BLaER1 (cell line): ENCODE measurements around the gene PRAC2.

Experiments
- H3K27ac ChIP-seq: shearing (Covaris generic); formaldehyde crosslinking; 2 replicates; pipeline ENCODE4 v1.8.1; 2022
- H3K27me3 ChIP-seq: shearing (Covaris generic); formaldehyde crosslinking; 2 replicates; pipeline ENCODE4 v1.8.1; 2022
- H3K36me3 ChIP-seq: shearing (Covaris generic); formaldehyde crosslinking; 2 replicates; pipeline ENCODE4 v1.8.1; 2022
- H3K4me1 ChIP-seq: shearing (Covaris generic); formaldehyde crosslinking; 2 replicates; pipeline ENCODE4 v1.8.1; 2022
- H3K4me2 ChIP-seq: shearing (Covaris generic); formaldehyde crosslinking; 2 replicates; pipeline ENCODE4 v1.8.1; 2022
- H3K4me3 ChIP-seq: shearing (Covaris generic); formaldehyde crosslinking; 2 replicates; pipeline ENCODE4 v1.8.1; 2022
- H3K9ac ChIP-seq: shearing (Covaris generic); formaldehyde crosslinking; 2 replicates; pipeline ENCODE4 v1.8.1; 2022
- H3K9me3 ChIP-seq: shearing (Covaris generic); formaldehyde crosslinking; 2 replicates; pipeline ENCODE4 v1.8.1; 2022
- H4K20me1 ChIP-seq: shearing (Covaris generic); formaldehyde crosslinking; 2 replicates; pipeline ENCODE4 v1.8.1; 2022
- Cebpa-rat ChIP-seq: shearing (Covaris generic); IDR thresholded peaks from 2 replicates; pipeline ENCODE4 v1.8.1; 2022

PRAC2 gene

GRCh38 chr17:48726916-48727286, 3.9 kb downstream of the PRAC2 start:
- Histone ChIP-seq H3K9ac (no peak overlapping the region), H3K27me3 (peaks cover 100% of the 10 kb centered on the region), H3K9me3 (no peaks in the 10 kb centered on the region), H3K4me1 (no peaks in the 10 kb centered on the region), H3K4me2 (no peak overlapping the region), H3K4me3 (no peak overlapping the region), H3K27ac (no peak overlapping the region), H3K36me3 (no peaks in the 10 kb centered on the region), H4K20me1 (peaks cover 96% of the 10 kb centered on the region)
- TF ChIP-seq Cebpa-rat = no peak

GRCh38 chr17:48727415-48728175, 4.6 kb downstream of the PRAC2 start:
- Histone ChIP-seq H3K27ac (no peak overlapping the region), H3K4me1 (no peaks in the 10 kb centered on the region), H3K9me3 (no peaks in the 10 kb centered on the region), H4K20me1 (peaks cover 96% of the 10 kb centered on the region), H3K4me3 (no peak overlapping the region), H3K27me3 (peaks cover 100% of the 10 kb centered on the region), H3K4me2 (no peak overlapping the region), H3K36me3 (no peaks in the 10 kb centered on the region), H3K9ac (no peak overlapping the region)
- TF ChIP-seq Cebpa-rat = no peak

GRCh38 chr17:48728232-48729231, 5.5 kb downstream of the PRAC2 start, which contains the start of gene HOXB13:
TSS of gene HOXB13 (minus strand) at chr17:48728750. CDS start at chr17:48728593, 157 bp downstream.
- H3K27ac ChIP-seq = no peak within 1 kb of the TSS
- peak within 1 kb of the TSS; percentile 4; the same call in 1 of the 2 replicates for H3K4me2 ChIP-seq
- no peaks in the 10 kb centered on the region for H3K9me3 ChIP-seq
- H3K4me3 ChIP-seq = peak within 1 kb of the TSS; percentile 22; the same call in 1 of the 2 replicates
- H3K9ac ChIP-seq = no peak within 1 kb of the TSS
- TF ChIP-seq Cebpa-rat = no peak
- peaks cover 96% of the 10 kb centered on the region for H4K20me1 ChIP-seq
- H3K4me1 ChIP-seq = no peaks in the 10 kb centered on the region
- H3K36me3 ChIP-seq = no peaks in the 10 kb centered on the region
- peaks cover 100% of the 10 kb centered on the region for H3K27me3 ChIP-seq

GRCh38 chr17:48729335-48730239, 6.6 kb downstream of the PRAC2 start:
- peaks cover 100% of the 10 kb centered on the region for H3K27me3 ChIP-seq
- H3K4me3 ChIP-seq = no peak overlapping the region
- no peak overlapping the region for H3K4me2 ChIP-seq
- H3K4me1 ChIP-seq = no peaks in the 10 kb centered on the region
- no peak overlapping the region for H3K9ac ChIP-seq
- no peaks in the 10 kb centered on the region for H3K36me3 ChIP-seq
- H4K20me1 ChIP-seq = peaks cover 96% of the 10 kb centered on the region
- H3K27ac ChIP-seq = no peak overlapping the region
- no peaks in the 10 kb centered on the region for H3K9me3 ChIP-seq
- no peak for TF ChIP-seq Cebpa-rat

- peaks cover 100% of the 10 kb centered on the region for H3K27me3 ChIP-seq
- H3K4me2 ChIP-seq = no peak overlapping the region
- H3K27ac ChIP-seq = no peak overlapping the region
- TF ChIP-seq Cebpa-rat = no peak
- no peaks in the 10 kb centered on the region for H3K36me3 ChIP-seq
- H4K20me1 ChIP-seq = peaks cover 96% of the 10 kb centered on the region
- no peak overlapping the region for H3K9ac ChIP-seq
- no peaks in the 10 kb centered on the region for H3K9me3 ChIP-seq
- no peak overlapping the region for H3K4me3 ChIP-seq
- no peaks in the 10 kb centered on the region for H3K4me1 ChIP-seq
Observed at GRCh38 chr17:48730240-48730550, 7.2 kb downstream of the PRAC2 start.

- H3K4me3 ChIP-seq = no peak overlapping the region
- H4K20me1 ChIP-seq = peaks cover 96% of the 10 kb centered on the region
- TF ChIP-seq Cebpa-rat = no peak
- no peak overlapping the region for H3K27ac ChIP-seq
- peaks cover 100% of the 10 kb centered on the region for H3K27me3 ChIP-seq
- no peaks in the 10 kb centered on the region for H3K4me1 ChIP-seq
- H3K4me2 ChIP-seq = no peak overlapping the region
- no peak overlapping the region for H3K9ac ChIP-seq
- H3K36me3 ChIP-seq = no peaks in the 10 kb centered on the region
- no peaks in the 10 kb centered on the region for H3K9me3 ChIP-seq
Observed at GRCh38 chr17:48731355-48731754, 8.4 kb downstream of the PRAC2 start.

- no peaks in the 10 kb centered on the region for H3K36me3 ChIP-seq
- no peak overlapping the region for H3K27ac ChIP-seq
- H3K27me3 ChIP-seq = peaks cover 100% of the 10 kb centered on the region
- no peak overlapping the region for H3K9ac ChIP-seq
- peaks cover 96% of the 10 kb centered on the region for H4K20me1 ChIP-seq
- no peak for TF ChIP-seq Cebpa-rat
- H3K9me3 ChIP-seq = 0 out of 2 replicates have a peak, but pooled peaks cover 6% of the 10 kb centered on the region
- H3K4me3 ChIP-seq = no peak overlapping the region
- H3K4me1 ChIP-seq = no peaks in the 10 kb centered on the region
- no peak overlapping the region for H3K4me2 ChIP-seq
Observed at GRCh38 chr17:48732688-48733629, 10.0 kb downstream of the PRAC2 start.

GRCh38 chr17:48733632-48734328, 10.8 kb downstream of the PRAC2 start:
- no peaks in the 10 kb centered on the region for H3K4me1 ChIP-seq
- peaks cover 13% of the 10 kb centered on the region; the same call in 1 of the 2 replicates for H3K9me3 ChIP-seq
- H3K9ac ChIP-seq = no peak overlapping the region
- H3K4me3 ChIP-seq = no peak overlapping the region
- H3K27ac ChIP-seq = no peak overlapping the region
- peaks cover 96% of the 10 kb centered on the region for H4K20me1 ChIP-seq
- no peak for TF ChIP-seq Cebpa-rat
- no peaks in the 10 kb centered on the region for H3K36me3 ChIP-seq
- H3K27me3 ChIP-seq = peaks cover 100% of the 10 kb centered on the region
- H3K4me2 ChIP-seq = no peak overlapping the region
